ENCODE measurements around the gene MAPKAP1.

GRCh38 chr9:125659201-125659840, 47.7 kb downstream of the MAPKAP1 start:
- TF ChIP-seq CTCF (IDR thresholded peaks at IDR 0.05) (no peak), POLR2A (IDR thresholded peaks at IDR 0.05) (no peak)

Data from Peyer's patch (tissue), 4 donors.